Measurements from ENCODE around the gene RANBP3L.

DNA sequence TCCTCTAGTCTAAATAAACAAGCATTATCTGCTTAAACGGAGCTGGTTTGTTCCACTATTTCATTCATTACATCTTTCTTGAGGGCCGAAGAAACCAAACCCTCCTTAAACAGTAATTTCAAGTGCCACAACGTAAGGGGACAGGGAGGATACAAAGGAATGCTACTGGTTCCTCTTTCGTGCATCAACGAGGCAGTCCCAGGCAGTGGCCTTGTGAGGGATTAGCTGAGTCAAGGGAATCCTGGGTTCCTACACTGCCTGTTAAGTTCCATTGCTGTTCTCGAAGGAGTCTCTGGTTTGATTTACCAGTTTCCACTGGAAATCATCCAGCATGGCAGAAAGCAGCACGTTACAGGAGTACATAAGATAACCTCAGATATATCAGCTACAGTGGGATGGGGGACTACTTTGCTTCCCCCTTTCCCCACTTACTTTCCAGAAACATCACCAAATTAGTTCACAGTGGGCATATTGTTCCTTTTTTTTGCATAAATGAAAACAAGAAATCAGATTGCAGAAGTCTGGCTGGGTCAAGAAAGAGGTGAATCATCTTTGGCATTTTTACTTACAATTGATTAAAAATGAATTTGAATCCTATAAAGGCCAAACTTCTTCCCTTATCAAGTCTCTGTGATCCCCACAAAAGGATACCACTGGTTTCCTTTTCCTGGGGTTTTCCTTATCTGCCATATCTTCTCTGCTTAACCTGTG is 2.5 kb upstream of the RANBP3L start:
- TF ChIP-seq GABPA (IDR thresholded peaks at IDR 0.05 in 1 of 2, conservative IDR thresholded peaks at IDR 0.05 in 1 of 2) = no peak
- TF ChIP-seq, protein P1, sequence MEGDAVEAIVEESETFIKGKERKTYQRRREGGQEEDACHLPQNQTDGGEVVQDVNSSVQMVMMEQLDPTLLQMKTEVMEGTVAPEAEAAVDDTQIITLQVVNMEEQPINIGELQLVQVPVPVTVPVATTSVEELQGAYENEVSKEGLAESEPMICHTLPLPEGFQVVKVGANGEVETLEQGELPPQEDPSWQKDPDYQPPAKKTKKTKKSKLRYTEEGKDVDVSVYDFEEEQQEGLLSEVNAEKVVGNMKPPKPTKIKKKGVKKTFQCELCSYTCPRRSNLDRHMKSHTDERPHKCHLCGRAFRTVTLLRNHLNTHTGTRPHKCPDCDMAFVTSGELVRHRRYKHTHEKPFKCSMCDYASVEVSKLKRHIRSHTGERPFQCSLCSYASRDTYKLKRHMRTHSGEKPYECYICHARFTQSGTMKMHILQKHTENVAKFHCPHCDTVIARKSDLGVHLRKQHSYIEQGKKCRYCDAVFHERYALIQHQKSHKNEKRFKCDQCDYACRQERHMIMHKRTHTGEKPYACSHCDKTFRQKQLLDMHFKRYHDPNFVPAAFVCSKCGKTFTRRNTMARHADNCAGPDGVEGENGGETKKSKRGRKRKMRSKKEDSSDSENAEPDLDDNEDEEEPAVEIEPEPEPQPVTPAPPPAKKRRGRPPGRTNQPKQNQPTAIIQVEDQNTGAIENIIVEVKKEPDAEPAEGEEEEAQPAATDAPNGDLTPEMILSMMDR (IDR thresholded peaks at IDR 0.05; ENCODE audit: low read depth, low read length, missing input control) = no peak

Data from liver (tissue), 3 donors.